WTC11 (cell line): ENCODE data around the gene HECTD4. TPM values are rescaled to one million over a fixed set of nuclear protein-coding genes. Genes with fewer than 3 reads are reported as not detected.
A peak's percentile ranks its signal among the peaks of the same experiment; 100 is the strongest.

Source experiments
- ATAC-seq: fragments of 200-7000 bp; cut with Tn5 transposase; 2 replicates; pipeline ENCODE4 v1.10.0; 2021; ENCODE audit warnings: mild to moderate bottlenecking, moderate library complexity
- CTCF ChIA-PET: fragments of 300-600 bp; sonication (Branson Sonifier 250); formaldehyde crosslinking; loops from one replicate; lab custom pipeline; 2021; ENCODE audit warnings: antibody characterized with exemption; lab: Charles Lee
- POLR2A ChIA-PET: fragments of 350-600 bp; sonication (Branson Sonifier 250); formaldehyde crosslinking; loops from one replicate; lab custom pipeline; 2021; ENCODE audit warnings: antibody characterized with exemption; lab: Charles Lee
- DNase-seq: peaks from one replicate; pipeline ENCODE4 v3.0.0; 2021; ENCODE audit warnings: low spot score
- H3K27ac Mint-ChIP-seq: 2 replicates; pipeline ENCODE4 v1.8.0; 2021; ENCODE audit warnings: mixed read lengths
- H3K27me3 Mint-ChIP-seq: 2 replicates; pipeline ENCODE4 v1.8.0; 2021; ENCODE audit warnings: low read depth, mild to moderate bottlenecking, moderate library complexity, mixed read lengths
- H3K36me3 Mint-ChIP-seq: 2 replicates; pipeline ENCODE4 v1.8.0; 2021; ENCODE audit warnings: mixed read lengths
- H3K4me1 Mint-ChIP-seq: 2 replicates; pipeline ENCODE4 v1.8.0; 2022; ENCODE audit warnings: mixed read lengths
- H3K4me3 Mint-ChIP-seq: 2 replicates; pipeline ENCODE4 v1.8.0; 2021; ENCODE audit warnings: mild to moderate bottlenecking, moderate library complexity, mixed read lengths
- H3K9me3 Mint-ChIP-seq: 2 replicates; pipeline ENCODE4 v1.8.0; 2021; ENCODE audit warnings: mixed read lengths
- CREB1 ChIP-seq: sonication (generic); formaldehyde crosslinking; IDR thresholded peaks from 2 replicates; pipeline ENCODE4 v1.8.0; 2023; ENCODE audit warnings: mild to moderate bottlenecking, missing genetic modification reagents
- E2F1 ChIP-seq: sonication (generic); formaldehyde crosslinking; IDR thresholded peaks from 2 replicates; pipeline ENCODE4 v1.8.0; 2022; ENCODE audit warnings: mild to moderate bottlenecking, missing genetic modification reagents
- FOXJ3 ChIP-seq: sonication (generic); formaldehyde crosslinking; IDR thresholded peaks from 2 replicates; pipeline ENCODE4 v1.9.0; 2021; ENCODE audit warnings: missing genetic modification reagents, mild to moderate bottlenecking, borderline replicate concordance
- GRHL2 ChIP-seq: fragments of 250-450 bp; sonication (Bioruptor Pico); IDR thresholded peaks from 2 replicates; pipeline ENCODE4 v1.8.0; 2022; ENCODE audit warnings: mild to moderate bottlenecking, moderate library complexity; ENCODE audit not compliant: insufficient replicate concordance, severe bottlenecking
- MLX ChIP-seq: sonication (generic); formaldehyde crosslinking; IDR thresholded peaks from 2 replicates; pipeline ENCODE4 v1.8.1; 2023; ENCODE audit warnings: mild to moderate bottlenecking, missing genetic modification reagents, moderate library complexity
- MXD4 ChIP-seq: fragments of 250-450 bp; sonication (Bioruptor Pico); IDR thresholded peaks from 2 replicates; pipeline ENCODE4 v1.8.0; 2021; ENCODE audit warnings: mild to moderate bottlenecking, moderate library complexity, borderline replicate concordance
- MYBL2 ChIP-seq: sonication (generic); formaldehyde crosslinking; IDR thresholded peaks from 2 replicates; pipeline ENCODE4 v1.8.1; 2023; ENCODE audit warnings: mild to moderate bottlenecking, moderate library complexity, missing genetic modification reagents
- RELA ChIP-seq: sonication (generic); formaldehyde crosslinking; IDR thresholded peaks from 2 replicates; pipeline ENCODE4 v1.8.1; 2022; ENCODE audit warnings: missing genetic modification reagents, mild to moderate bottlenecking, borderline replicate concordance
- RORB ChIP-seq: fragments of 250-450 bp; sonication (Bioruptor Pico); IDR thresholded peaks from 2 replicates; pipeline ENCODE4 v1.9.0; 2021; ENCODE audit warnings: mild to moderate bottlenecking
- SP1 ChIP-seq: sonication (generic); formaldehyde crosslinking; conservative IDR thresholded peaks from 2 replicates; pipeline ENCODE4 v1.8.1; 2022; ENCODE audit warnings: missing genetic modification reagents
- TEAD1 ChIP-seq: sonication (generic); formaldehyde crosslinking; IDR thresholded peaks from 2 replicates; pipeline ENCODE4 v1.8.0; 2022; ENCODE audit warnings: mild to moderate bottlenecking, missing genetic modification reagents
- TEAD4 ChIP-seq: sonication (generic); formaldehyde crosslinking; IDR thresholded peaks from 2 replicates; pipeline ENCODE4 v1.8.0; 2022; ENCODE audit warnings: mild to moderate bottlenecking, missing genetic modification reagents
- ZBTB43 ChIP-seq: sonication (generic); formaldehyde crosslinking; IDR thresholded peaks from 2 replicates; pipeline ENCODE4 v1.8.1; 2023; ENCODE audit warnings: mild to moderate bottlenecking, missing genetic modification reagents
- ZNF317 ChIP-seq: sonication (generic); formaldehyde crosslinking; IDR thresholded peaks from 2 replicates; pipeline ENCODE4 v1.8.1; 2023; ENCODE audit warnings: low read depth, mild to moderate bottlenecking, moderate library complexity, missing genetic modification reagents, borderline replicate concordance
- ZNF425 ChIP-seq: fragments of 250-450 bp; sonication (Bioruptor Pico); conservative IDR thresholded peaks from 2 replicates; pipeline ENCODE4 v1.9.0; 2021; ENCODE audit warnings: mild to moderate bottlenecking
- total RNA-seq: library from RNA; stranded (reverse); gene quantifications from 3 replicates; pipeline ENCODE4 v1.2.3, GENCODE V29; 2021
- TF ChIP-seq, protein P1 (sequence below): sonication (generic); formaldehyde crosslinking; IDR thresholded peaks from 2 replicates; pipeline ENCODE4 v1.8.0; 2023; ENCODE audit warnings: mild to moderate bottlenecking, missing genetic modification reagents

HECTD4 gene
- total RNA-seq, 1 experiment from 2014 or later = 31.7 TPM

GRCh38 chr12:112170971-112171596 lies 211.1 kb downstream of the HECTD4 start:
- CTCF ChIA-PET = no interaction called here
- Mint-ChIP-seq H3K36me3 (peaks cover 15% of the 10 kb centered on the region), H3K4me3 (no peak overlapping the region), H3K27ac (no peak overlapping the region), H3K4me1 (0 out of 2 replicates have a peak, but pooled peaks cover 3% of the 10 kb centered on the region), H3K9me3 (no peaks in the 10 kb centered on the region), H3K27me3 (no peaks in the 10 kb centered on the region)
- DNase-seq (no peak), ATAC-seq (no peak)
- POLR2A ChIA-PET = no interaction called here
- TF ChIP-seq MXD4 (CRISPR knock-in tag) (no peak), GRHL2 (CRISPR knock-in tag) (no peak), ZNF317 (no peak), MYBL2 (CRISPR knock-in tag) (no peak), RORB (CRISPR knock-in tag) (no peak), SP1 (CRISPR knock-in tag) (no peak), RELA (no peak), TEAD1 (CRISPR knock-in tag) (no peak), TEAD4 (CRISPR knock-in tag) (no peak), E2F1 (CRISPR knock-in tag) (no peak), ZNF425 (no peak), CREB1 (CRISPR knock-in tag) (no peak), MLX (CRISPR knock-in tag) (no peak)
- TF ChIP-seq, protein P1, sequence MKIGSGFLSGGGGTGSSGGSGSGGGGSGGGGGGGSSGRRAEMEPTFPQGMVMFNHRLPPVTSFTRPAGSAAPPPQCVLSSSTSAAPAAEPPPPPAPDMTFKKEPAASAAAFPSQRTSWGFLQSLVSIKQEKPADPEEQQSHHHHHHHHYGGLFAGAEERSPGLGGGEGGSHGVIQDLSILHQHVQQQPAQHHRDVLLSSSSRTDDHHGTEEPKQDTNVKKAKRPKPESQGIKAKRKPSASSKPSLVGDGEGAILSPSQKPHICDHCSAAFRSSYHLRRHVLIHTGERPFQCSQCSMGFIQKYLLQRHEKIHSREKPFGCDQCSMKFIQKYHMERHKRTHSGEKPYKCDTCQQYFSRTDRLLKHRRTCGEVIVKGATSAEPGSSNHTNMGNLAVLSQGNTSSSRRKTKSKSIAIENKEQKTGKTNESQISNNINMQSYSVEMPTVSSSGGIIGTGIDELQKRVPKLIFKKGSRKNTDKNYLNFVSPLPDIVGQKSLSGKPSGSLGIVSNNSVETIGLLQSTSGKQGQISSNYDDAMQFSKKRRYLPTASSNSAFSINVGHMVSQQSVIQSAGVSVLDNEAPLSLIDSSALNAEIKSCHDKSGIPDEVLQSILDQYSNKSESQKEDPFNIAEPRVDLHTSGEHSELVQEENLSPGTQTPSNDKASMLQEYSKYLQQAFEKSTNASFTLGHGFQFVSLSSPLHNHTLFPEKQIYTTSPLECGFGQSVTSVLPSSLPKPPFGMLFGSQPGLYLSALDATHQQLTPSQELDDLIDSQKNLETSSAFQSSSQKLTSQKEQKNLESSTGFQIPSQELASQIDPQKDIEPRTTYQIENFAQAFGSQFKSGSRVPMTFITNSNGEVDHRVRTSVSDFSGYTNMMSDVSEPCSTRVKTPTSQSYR = no peak

GRCh38 chr12:112170376-112170775 lies 211.9 kb downstream of the HECTD4 start:
- ATAC-seq (peak; percentile 64), DNase-seq (peak; percentile 42)
- CTCF ChIA-PET = no interaction called here
- Mint-ChIP-seq H3K36me3 (peaks cover 8% of the 10 kb centered on the region), H3K27me3 (no peaks in the 10 kb centered on the region), H3K4me3 (no peak overlapping the region), H3K27ac (0 out of 2 replicates have a peak overlapping the region, but pooled peaks have one; percentile 49), H3K4me1 (0 out of 2 replicates have a peak, but pooled peaks cover 3% of the 10 kb centered on the region), H3K9me3 (no peaks in the 10 kb centered on the region)
- POLR2A ChIA-PET = no interaction called here
- TF ChIP-seq ZBTB43 (CRISPR knock-in tag) = no peak
- no peak for TF ChIP-seq FOXJ3 (CRISPR knock-in tag)
- TF ChIP-seq, all 79 proteins: peak for 0
